GM12878 (cell line): ENCODE measurements around the gene IL19.

Experiments
- CBFB ChIP-seq: IDR thresholded peaks from 2 replicates; pipeline ENCODE4 v1.6.1; 2016; ENCODE audit warnings: antibody characterized with exemption, low read depth
- EP300 ChIP-seq, 2 experiments: fragments of 150-350 bp in 1 of 2; IDR thresholded peaks; 2 replicates each; pipeline ENCODE4 v1.6.1; 2011 to 2012; ENCODE audit warnings: low read depth in 2 of 2, low read length in 2 of 2, borderline replicate concordance in 1 of 2, improper control_type of control experiment in 1 of 2, inconsistent platforms in 1 of 2; ENCODE audit not compliant: control insufficient read depth in 1 of 2
- EZH2 ChIP-seq: IDR thresholded peaks from 2 replicates; pipeline ENCODE4 v1.6.1; 2012; ENCODE audit warnings: low read depth, mild to moderate bottlenecking, control low read depth, inconsistent platforms, low read length, borderline replicate concordance; ENCODE audit not compliant: control insufficient read depth
- GATAD2B ChIP-seq: fragments of 450-650 bp; conservative IDR thresholded peaks from 2 replicates; pipeline ENCODE4 v1.6.1; 2017; ENCODE audit warnings: low read depth, mild to moderate bottlenecking, moderate library complexity
- HDAC6 ChIP-seq: fragments of 200-600 bp; sonication (generic); IDR thresholded peaks from one replicate; pipeline ENCODE4 v1.8.0; 2017; ENCODE audit warnings: antibody characterized with exemption; ENCODE audit not compliant: unreplicated experiment
- HDGF ChIP-seq: fragments of 450-650 bp; IDR thresholded peaks from 2 replicates; pipeline ENCODE4 v1.6.1; 2016; ENCODE audit warnings: antibody characterized with exemption
- MYC ChIP-seq: IDR thresholded peaks from 2 replicates; pipeline ENCODE4 v1.6.1; 2011; ENCODE audit warnings: mild to moderate bottlenecking, low read length, moderate library complexity, inconsistent platforms; ENCODE audit not compliant: insufficient read depth, insufficient replicate concordance, insufficient read length, severe bottlenecking
- NFIC ChIP-seq: IDR thresholded peaks from 2 replicates; pipeline ENCODE4 v1.6.1; 2012; ENCODE audit warnings: low read depth, mild to moderate bottlenecking, inconsistent platforms, low read length, moderate library complexity
- POLR2AphosphoS5 ChIP-seq: IDR thresholded peaks from 2 replicates; pipeline ENCODE4 v1.6.1; 2011; ENCODE audit warnings: mild to moderate bottlenecking, low read length, inconsistent platforms
- RBBP5 ChIP-seq: fragments of 200-600 bp; sonication (generic); conservative IDR thresholded peaks from 2 replicates; pipeline ENCODE4 v1.6.1; 2016
- SMAD1 ChIP-seq: fragments of 450-650 bp; IDR thresholded peaks from 2 replicates; pipeline ENCODE4 v1.6.1; 2018; ENCODE audit warnings: mild to moderate bottlenecking, low read depth; ENCODE audit not compliant: partially characterized antibody
- YY1 ChIP-seq: IDR thresholded peaks from 2 replicates; pipeline ENCODE4 v1.6.1; 2011; ENCODE audit warnings: low read depth, mild to moderate bottlenecking, low read length
- TF ChIP-seq, protein P1 (sequence below): fragments of 450-650 bp; IDR thresholded peaks from 2 replicates; pipeline ENCODE4 v1.6.1; 2018; ENCODE audit warnings: borderline replicate concordance, mild to moderate bottlenecking; ENCODE audit not compliant: partially characterized antibody
- TF ChIP-seq, protein P2 (sequence below), 3 experiments: IDR thresholded peaks in 2 of 3; conservative IDR thresholded peaks in 1 of 3; 2 replicates each; pipeline ENCODE4 v1.5.1; 2011; ENCODE audit warnings: low read depth in 3 of 3, low read length in 3 of 3, mild to moderate bottlenecking in 3 of 3, control low read depth in 2 of 3, moderate library complexity in 2 of 3, inconsistent platforms in 1 of 3, mixed read lengths in 1 of 3; ENCODE audit not compliant: control insufficient read depth in 2 of 3, insufficient read depth in 1 of 3; ENCODE audit errors: extremely low read depth in 1 of 3

DNA sequence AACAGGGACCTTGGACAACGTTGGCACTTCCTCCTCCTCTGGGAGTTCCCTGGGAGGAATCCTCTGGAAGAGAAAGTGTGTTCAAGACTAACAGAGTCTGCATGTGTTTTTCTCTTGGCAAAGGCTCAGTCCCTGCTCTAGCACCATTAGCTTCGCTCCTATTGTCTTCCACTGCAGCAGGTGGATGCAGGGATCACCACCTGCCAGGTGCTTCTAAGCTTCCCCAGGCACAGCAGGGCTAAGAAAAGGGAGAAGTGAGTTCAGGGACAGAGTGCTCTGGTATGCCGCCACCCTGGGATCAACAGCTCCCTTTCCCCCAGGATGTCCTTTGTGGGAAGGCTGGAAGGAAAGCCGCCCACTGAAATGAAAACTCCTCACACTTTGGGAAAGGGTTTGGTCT is 50.9 kb downstream of the IL19 start:
- TF ChIP-seq EP300 (IDR thresholded peaks at IDR 0.05; ENCODE audit: borderline replicate concordance in 1 of 2, control insufficient read depth in 1 of 2, low read depth in 2 of 2, low read length in 2 of 2) (no peak), MYC (no peak), RBBP5 (no peak), SMAD1 (no peak), EZH2 (no peak), GATAD2B (no peak), POLR2AphosphoS5 (no peak), HDAC6 (no peak), NFIC (no peak), HDGF (no peak), YY1 (no peak), CBFB (no peak)
- TF ChIP-seq, protein P1, sequence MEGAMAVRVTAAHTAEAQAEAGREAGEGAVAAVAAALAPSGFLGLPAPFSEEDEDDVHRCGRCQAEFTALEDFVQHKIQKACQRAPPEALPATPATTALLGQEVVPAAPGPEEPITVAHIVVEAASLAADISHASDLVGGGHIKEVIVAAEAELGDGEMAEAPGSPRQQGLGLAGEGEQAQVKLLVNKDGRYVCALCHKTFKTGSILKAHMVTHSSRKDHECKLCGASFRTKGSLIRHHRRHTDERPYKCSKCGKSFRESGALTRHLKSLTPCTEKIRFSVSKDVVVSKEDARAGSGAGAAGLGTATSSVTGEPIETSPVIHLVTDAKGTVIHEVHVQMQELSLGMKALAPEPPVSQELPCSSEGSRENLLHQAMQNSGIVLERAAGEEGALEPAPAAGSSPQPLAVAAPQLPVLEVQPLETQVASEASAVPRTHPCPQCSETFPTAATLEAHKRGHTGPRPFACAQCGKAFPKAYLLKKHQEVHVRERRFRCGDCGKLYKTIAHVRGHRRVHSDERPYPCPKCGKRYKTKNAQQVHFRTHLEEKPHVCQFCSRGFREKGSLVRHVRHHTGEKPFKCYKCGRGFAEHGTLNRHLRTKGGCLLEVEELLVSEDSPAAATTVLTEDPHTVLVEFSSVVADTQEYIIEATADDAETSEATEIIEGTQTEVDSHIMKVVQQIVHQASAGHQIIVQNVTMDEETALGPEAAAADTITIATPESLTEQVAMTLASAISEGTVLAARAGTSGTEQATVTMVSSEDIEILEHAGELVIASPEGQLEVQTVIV = no peak
- TF ChIP-seq, protein P2, sequence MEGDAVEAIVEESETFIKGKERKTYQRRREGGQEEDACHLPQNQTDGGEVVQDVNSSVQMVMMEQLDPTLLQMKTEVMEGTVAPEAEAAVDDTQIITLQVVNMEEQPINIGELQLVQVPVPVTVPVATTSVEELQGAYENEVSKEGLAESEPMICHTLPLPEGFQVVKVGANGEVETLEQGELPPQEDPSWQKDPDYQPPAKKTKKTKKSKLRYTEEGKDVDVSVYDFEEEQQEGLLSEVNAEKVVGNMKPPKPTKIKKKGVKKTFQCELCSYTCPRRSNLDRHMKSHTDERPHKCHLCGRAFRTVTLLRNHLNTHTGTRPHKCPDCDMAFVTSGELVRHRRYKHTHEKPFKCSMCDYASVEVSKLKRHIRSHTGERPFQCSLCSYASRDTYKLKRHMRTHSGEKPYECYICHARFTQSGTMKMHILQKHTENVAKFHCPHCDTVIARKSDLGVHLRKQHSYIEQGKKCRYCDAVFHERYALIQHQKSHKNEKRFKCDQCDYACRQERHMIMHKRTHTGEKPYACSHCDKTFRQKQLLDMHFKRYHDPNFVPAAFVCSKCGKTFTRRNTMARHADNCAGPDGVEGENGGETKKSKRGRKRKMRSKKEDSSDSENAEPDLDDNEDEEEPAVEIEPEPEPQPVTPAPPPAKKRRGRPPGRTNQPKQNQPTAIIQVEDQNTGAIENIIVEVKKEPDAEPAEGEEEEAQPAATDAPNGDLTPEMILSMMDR (IDR thresholded peaks at IDR 0.05 in 2 of 3, conservative IDR thresholded peaks at IDR 0.05 in 1 of 3; ENCODE audit: control insufficient read depth in 2 of 3, extremely low read depth in 1 of 3, insufficient read depth in 1 of 3, low read depth in 3 of 3, low read length in 3 of 3) = no peak
